T47D (cell line): Measurements from ENCODE around the gene YWHAQ.

Experiments used
- DNase-seq, 2 experiments: peaks; one replicate each; pipeline versions ENCODE4 v3.0.0 to v3.0.0-alpha.2; 2011 to 2012; ENCODE audit warnings: low read depth in 1 of 2, low spot score in 1 of 2
- JUND ChIP-seq: IDR thresholded peaks from 2 replicates; pipeline ENCODE4 v1.6.1; 2012; ENCODE audit warnings: low read depth
- in situ Hi-C: cut with HindIII; loops from 2 replicates; pipeline ENCODE4 v1.10.0; 2016; ENCODE audit warnings: low sequenced_read_pairs, low pct_unique_long_range_greater_than_20kb

The YWHAQ gene

DNA sequence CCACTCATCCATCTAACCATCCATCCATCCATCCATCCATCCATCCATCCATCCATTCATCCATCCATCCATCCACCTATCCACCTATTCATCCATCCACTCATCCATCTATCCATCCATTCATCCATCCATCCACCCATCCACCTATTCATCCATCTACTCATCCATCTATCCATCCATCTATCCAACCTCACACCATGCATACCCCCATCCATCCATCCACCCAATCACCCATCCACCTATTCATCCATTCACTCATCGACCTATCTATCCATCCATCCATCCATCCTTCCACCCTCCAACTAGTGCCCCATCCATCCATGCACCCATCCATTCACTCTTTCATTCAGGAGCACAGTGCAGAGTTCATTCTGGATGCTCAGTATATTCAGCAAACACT is 21.5 kb upstream of the YWHAQ start:
- in situ Hi-C loops = no loop called here
- no peak for DNase-seq
- TF ChIP-seq JUND = no peak

DNA sequence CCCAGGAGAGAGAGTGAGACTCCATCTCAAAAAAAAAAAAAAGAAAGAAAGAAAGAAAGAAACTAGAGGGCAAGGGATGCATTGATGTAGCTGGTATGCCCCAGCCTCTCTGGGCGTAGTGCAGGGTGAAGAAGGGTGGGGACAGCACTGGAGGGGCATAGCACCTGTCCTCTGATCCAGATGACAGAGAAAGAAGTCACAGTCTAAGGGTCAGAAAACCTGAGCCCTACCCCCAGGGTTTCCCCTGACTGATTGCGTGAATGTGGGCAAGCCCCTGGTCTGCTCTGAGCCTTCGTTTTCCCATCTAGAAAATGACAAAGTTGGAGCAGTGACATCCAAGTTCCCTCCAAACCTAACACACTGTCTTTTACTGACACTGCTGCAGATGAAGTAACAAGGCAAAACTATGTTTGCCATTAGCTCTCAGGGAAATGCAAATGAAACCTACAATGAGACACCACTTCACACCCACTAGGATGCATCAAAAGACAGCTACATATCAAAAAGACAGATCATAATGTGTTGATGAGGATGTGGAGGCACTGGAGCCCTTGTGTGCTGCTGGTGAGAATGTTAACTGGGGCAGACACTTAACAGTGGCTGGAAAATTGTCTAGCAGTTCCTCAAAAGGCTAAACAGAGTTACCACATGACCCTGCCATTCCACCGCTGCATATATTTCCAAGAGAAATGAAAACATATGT is 19.5 kb upstream of the YWHAQ start:
- in situ Hi-C loops = no loop called here
- no peak for TF ChIP-seq JUND
- DNase-seq = no peak

DNA sequence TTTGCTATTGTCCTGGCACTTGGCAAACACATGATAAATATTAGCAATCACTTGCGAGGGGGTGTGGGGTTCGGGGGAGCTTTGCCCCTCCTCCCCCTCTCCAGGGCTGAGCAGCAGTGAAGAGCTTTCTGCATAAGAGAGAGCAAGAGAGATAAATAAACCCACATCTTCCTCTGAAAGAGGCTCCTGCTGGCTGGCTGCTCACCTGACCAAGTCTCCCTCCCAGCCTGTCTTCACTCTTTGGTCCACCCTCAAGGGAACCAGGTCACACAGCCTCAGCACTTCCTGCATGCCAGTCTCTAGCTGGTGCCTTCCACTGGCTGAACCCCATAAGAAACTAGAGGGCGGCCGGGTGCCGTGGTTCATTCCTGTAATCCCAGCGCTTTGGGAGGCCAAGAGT is 18.5 kb upstream of the YWHAQ start:
- peak in 1 of 2 experiments; percentile 45 for DNase-seq
- in situ Hi-C loops = no loop called here
- no peak for TF ChIP-seq JUND

DNA sequence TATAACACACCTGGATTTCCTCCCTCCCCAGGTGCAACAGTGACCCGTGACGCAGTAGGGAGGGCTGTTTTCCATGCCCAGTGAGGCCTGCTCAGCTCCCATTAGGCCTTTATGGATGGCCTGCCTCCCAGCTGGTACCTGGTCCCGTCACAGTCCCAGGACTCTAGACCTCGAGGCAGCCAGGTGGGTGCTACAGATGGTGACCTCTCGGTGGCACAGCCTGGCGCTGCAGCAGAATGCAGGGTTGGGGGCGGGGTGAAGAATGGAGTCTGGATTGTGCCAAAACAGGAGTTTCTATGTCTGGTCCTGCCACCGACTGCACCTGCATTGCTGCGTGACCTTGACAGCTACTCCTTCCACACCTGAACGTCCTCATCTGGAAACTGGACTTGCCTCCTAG is 18.0 kb upstream of the YWHAQ start:
- TF ChIP-seq JUND = no peak
- in situ Hi-C loops = no loop called here
- DNase-seq = no peak

GRCh38 chr2:9647884-9648283 is 17.1 kb upstream of the YWHAQ start:
- no peak for DNase-seq
- TF ChIP-seq JUND = no peak
- in situ Hi-C loops = no loop called here

DNA sequence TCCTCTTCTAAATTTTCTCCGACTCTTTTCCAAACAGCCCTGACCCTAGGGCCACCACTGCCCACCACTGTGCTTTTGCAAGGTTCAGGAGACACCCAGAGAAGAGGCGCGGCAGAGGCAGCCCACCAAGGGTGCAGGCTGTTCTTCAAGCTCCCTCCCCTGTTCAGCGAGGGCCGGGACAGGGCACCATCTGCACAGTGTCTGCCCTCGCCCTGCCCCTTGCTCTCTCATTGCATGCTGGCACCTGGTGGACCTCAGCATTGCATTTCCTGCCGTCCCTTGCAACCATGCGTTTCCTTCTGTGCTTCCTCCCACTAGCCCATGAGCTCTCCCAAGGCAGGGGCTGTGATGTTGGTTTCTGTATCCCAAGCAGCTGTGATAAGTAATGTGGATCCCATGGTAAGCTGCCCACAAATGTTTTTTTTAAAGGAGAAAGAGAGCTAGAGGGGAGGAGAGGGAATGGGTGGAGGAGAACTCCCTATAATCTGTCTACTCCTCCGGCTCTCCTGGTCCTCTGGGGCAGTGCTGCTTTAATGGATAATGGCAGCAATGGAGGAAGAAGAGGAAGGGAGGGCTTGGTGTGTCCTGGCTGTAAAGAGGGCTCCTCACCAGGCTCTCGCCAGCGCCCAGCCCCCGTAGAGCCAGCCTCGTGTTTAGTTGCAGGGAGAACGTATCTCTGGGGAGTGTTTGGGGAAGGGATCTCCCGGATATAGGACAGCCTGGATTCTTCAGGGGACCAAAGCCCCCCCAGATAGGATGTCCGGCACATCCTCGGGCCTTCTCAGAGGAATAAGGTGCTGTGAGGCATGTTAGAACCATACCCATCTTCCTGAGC is 15.6 kb upstream of the YWHAQ start:
- in situ Hi-C loops = no loop called here
- no peak for DNase-seq
- TF ChIP-seq JUND = no peak

- TF ChIP-seq JUND = no peak
- in situ Hi-C loops = no loop called here
- DNase-seq = peak; percentile 13 to 80
These were observed 13.8 kb upstream of the YWHAQ start for GRCh38 chr2:9644603-9645002.

DNA sequence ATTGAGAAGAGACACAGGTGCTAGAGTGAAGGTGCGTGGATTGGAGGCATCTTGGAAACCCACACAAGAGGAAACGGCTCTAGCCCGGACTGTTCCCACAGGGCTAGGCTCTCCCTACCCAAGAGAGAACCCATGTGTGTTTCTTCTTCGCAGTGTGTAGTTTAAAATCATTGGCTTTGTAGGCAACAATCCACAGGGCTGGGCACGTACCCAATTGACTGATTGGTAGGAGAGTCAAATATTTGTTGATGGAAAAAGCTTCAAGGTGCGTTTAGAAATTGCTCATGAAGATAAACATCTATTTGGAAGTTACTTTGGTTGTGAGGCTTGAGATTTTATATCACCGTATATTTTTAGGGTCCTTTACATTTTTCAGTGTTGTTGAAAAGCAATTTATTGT is 13.2 kb upstream of the YWHAQ start:
- no peak for DNase-seq
- TF ChIP-seq JUND = no peak
- in situ Hi-C loops = no loop called here

DNA sequence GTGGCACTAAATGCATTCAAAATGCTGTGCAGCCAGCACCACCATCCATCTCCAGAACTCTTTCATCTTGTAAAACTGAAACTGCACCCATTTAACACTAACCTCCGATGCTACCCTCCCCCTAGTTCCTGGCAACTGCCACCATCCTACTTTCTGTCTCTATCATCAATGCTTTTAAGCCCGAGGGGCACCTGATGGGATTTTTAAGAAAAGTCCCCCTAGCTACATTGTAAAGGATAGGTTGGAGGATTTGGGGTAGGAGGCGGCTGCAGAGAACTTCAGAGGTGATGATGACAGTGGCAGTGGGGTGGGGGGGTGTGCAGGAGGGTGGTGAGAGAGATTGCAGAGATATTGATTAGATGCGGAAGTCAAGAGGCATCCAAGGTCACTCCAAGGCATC is 10.8 kb upstream of the YWHAQ start:
- no peak for DNase-seq
- no peak for TF ChIP-seq JUND

DNA sequence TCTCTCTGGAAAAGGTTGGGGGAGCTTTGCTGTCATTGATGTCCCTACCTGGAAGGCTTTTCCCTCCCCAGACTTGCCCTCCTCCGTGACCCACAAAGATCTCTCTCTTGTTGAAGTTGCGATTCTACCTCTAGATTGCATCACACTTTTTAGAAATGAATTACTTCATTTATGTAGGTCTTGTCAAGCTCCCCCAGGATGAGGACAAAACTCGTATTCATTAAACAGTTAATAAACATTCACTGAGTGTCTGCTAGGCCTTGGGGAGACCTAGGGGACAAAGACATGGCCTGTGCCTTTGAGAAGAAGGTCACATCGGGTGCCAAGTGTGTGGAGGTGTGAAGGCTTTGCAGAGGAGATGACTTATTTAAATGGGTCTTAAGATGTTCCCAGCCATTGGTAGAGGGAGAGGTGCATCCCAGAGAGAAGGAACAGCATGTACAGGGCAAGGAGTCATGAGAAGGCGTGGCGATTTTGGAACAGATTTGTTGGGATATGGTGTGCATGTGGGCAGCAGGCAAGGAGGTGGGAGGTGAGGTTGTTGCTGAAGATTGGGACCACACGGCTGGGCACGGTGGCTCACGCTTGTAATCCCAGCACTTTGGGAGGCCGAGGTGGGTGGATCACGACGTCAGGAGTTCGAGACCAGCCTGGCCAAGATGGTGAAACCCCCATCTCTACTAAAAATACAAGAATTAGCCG is 9.8 kb upstream of the YWHAQ start:
- in situ Hi-C loops = no loop called here
- TF ChIP-seq JUND = no peak
- no peak for DNase-seq

More for the DNA sequence above, 10.8 kb upstream of the YWHAQ start:
- in situ Hi-C loops = no loop called here

DNA sequence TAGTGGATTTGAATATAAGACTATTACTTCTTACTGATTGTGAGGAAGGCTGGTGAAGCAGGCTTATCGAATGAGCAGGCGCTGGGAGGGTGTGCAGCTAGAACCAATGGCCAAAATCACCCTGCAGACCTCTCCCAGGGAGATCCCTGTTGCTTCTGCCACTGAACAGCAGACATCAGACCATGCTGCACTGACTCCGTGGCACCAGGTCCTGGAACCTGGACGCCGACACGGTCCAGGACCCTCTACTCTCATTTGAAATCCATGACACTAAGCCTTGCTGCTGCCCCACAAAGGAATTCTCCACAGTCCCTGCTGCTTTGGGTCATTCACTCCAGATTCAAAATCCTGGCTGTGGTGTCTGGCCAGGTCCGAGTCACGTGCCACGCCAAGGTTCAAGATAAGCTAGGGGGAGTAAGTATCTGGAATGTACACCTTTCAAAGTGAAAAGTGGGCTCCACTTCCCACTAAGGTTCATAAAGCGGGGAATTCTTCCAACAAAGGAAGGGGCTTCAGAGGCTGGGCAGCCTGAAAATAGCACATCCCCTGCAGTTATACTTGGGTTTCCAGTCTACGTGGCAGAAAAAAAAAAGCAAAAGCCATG is 9.0 kb upstream of the YWHAQ start:
- in situ Hi-C loops = no loop called here
- TF ChIP-seq JUND = no peak
- DNase-seq = no peak

DNA sequence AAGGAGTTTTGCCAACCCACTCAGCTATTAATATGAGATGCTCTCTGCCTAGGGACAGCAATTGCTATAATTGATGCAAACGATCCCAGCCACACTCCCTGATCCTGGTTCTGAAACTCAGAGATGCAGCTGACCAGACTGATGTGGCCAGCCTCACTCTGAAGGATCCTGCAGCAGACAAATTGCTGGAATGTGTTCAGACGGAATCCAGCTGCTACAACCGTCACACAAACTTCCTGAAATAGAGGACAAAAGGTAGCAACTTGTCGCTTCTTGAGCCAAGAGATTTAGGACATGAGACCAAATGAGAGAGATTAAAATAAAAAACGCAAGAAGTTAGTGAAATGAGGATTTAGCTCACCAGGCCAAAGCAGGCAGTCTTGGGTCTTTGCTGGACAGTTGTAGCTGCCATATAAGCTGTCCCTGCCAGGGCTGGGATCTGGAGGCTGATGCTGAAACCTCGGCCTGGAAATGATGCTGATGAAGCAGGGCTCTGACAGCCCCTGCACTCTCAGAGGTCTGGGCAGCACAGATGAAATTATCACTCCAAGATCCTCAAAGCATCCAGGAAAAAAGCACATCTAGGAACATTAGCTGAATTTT is 8.3 kb upstream of the YWHAQ start:
- in situ Hi-C loops = no loop called here
- no peak for TF ChIP-seq JUND
- DNase-seq = no peak
